SIG-M5 treated with dmso at 0.1 percent for 504 hours (cell line): ENCODE results near the gene MYL10.

Experiments used
- DNase-seq: peaks from one replicate; lab custom pipeline; 2025; ENCODE audit not compliant: unreplicated experiment; lab: John Stamatoyannopoulos, UW

The MYL10 gene

GRCh38 chr7:101575721-101576120 is 53.4 kb downstream of the MYL10 start:
- no peak for DNase-seq

- DNase-seq = no peak
These were observed 53.9 kb downstream of the MYL10 start for GRCh38 chr7:101575168-101575567.

- no peak for DNase-seq
These were observed 56.9 kb downstream of the MYL10 start for GRCh38 chr7:101572156-101572555.

GRCh38 chr7:101567230-101567629 is 61.9 kb downstream of the MYL10 start:
- no peak for DNase-seq

GRCh38 chr7:101565601-101566209 is 63.4 kb downstream of the MYL10 start:
- DNase-seq = no peak

- no peak for DNase-seq
These were observed 64.3 kb downstream of the MYL10 start for GRCh38 chr7:101564778-101565211.

DNA sequence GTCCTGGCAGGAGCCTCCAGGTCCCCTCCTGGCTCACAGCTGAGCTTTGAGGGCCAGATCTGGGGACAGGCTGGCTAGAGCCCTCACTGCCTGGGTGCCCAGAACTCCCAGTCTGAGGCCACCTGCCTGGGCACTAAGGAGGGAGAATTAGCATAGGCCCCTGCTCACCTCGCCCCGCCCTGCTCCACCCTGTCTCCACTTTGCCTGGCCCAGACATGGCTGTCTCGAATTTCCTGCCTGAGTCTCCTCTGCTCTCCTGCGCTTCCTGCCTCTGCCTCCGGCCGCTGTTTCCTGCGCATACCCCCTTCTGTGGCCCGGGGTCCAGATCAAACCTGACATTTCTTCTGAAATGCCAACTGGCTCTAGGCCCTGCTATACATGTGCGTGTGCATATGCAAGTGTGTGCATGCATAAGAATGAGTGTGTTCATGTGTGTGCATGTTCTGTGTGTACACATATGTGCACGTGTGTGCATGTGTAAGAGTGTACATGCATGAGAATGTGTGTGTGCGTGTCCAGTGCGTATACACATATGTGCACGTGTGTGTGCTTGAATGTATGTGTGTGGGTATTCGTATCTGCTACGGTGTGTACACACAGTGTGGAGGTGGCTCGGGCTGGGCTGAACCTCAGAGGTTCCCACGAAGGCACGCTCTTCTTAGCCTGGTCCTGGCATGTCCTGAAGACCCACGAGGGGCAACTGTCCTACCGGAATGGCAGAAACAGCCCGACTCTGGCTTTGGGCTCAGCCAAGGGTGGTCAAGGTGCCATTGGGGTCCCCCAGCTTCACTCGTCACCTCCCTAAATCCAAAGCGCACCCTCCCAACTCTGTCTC is 64.9 kb downstream of the MYL10 start:
- no peak for DNase-seq
